ENCODE measurements around the gene RALB.

DNA sequence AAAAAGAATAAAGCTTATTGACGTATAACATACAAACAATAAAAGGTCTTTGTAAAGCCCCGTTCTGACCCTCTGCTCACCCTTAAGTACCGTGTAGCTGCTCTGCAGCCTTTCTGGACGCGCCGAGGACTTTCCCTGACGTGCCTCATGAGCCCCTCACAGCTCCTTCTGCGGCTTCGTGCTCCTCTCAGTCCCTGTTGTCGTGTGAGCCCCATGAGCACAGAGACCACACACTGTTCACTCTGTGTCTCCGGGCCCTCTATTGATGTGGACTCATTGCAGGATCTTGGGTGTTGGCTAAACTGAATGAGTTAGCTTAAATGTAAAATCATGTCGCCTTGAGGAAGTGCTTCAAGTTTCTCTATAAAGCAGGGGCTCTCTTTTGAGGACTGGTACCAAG, 49.6 kb downstream of the RALB start:
- TF ChIP-seq KDM5A (IDR thresholded peaks at IDR 0.05; ENCODE audit: low read length) (no peak), POLR2A (IDR thresholded peaks at IDR 0.05; ENCODE audit: control extremely low read depth in 1 of 2, low read depth in 2 of 2, low read length in 2 of 2) (no peak), POLR2AphosphoS5 (IDR thresholded peaks at IDR 0.05; ENCODE audit: low read depth, low read length) (no peak), SRF (IDR thresholded peaks at IDR 0.05; ENCODE audit: low read depth, low read length) (no peak), HDAC2 (IDR thresholded peaks at IDR 0.05; ENCODE audit: borderline replicate concordance in 1 of 2, low read depth in 2 of 2, low read length in 2 of 2) (no peak)
- TF ChIP-seq, protein P1, sequence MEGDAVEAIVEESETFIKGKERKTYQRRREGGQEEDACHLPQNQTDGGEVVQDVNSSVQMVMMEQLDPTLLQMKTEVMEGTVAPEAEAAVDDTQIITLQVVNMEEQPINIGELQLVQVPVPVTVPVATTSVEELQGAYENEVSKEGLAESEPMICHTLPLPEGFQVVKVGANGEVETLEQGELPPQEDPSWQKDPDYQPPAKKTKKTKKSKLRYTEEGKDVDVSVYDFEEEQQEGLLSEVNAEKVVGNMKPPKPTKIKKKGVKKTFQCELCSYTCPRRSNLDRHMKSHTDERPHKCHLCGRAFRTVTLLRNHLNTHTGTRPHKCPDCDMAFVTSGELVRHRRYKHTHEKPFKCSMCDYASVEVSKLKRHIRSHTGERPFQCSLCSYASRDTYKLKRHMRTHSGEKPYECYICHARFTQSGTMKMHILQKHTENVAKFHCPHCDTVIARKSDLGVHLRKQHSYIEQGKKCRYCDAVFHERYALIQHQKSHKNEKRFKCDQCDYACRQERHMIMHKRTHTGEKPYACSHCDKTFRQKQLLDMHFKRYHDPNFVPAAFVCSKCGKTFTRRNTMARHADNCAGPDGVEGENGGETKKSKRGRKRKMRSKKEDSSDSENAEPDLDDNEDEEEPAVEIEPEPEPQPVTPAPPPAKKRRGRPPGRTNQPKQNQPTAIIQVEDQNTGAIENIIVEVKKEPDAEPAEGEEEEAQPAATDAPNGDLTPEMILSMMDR (IDR thresholded peaks at IDR 0.05; ENCODE audit: control extremely low read depth in 1 of 3, insufficient read depth in 1 of 3, low read depth in 1 of 3, low read length in 3 of 3) = no peak
